Mammary epithelial cell (primary cell): Measurements from ENCODE around the gene INSYN2A.

ENCODE experiments used
- EZH2 ChIP-seq: IDR thresholded peaks from 2 replicates; pipeline ENCODE4 v1.6.1; 2012; ENCODE audit warnings: low read length, inconsistent platforms, borderline replicate concordance
- TF ChIP-seq, protein P1 (sequence below), 2 donors: IDR thresholded peaks in 1 of 2; conservative IDR thresholded peaks in 1 of 2; 2 replicates each; pipeline ENCODE4 v1.5.1; 2011 to 2012; ENCODE audit warnings: inconsistent platforms in 2 of 2, low read length in 2 of 2, mild to moderate bottlenecking in 2 of 2, control low read depth in 1 of 2, low read depth in 1 of 2; ENCODE audit not compliant: insufficient read depth in 1 of 2; ENCODE audit errors: extremely low read depth in 1 of 2

DNA sequence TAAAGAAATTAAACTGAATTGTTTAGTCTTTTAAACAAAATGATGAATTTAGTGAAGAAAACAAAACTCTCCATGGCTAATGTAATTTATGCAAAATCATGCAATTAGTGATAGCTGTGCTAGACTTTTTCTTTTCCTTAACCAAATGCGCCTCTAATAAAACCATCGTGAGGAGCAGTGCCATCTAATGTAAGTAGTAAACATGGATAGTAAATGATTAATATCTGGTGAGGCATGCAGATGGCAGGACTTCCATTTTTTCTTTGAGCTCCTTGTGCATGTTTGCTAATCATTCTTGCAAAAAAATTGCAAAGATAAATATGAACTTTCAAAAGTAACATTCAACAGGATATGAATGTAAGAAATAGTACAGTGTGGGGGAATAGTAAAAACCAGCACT is 2.3 kb downstream of the INSYN2A start:
- TF ChIP-seq, protein P1, sequence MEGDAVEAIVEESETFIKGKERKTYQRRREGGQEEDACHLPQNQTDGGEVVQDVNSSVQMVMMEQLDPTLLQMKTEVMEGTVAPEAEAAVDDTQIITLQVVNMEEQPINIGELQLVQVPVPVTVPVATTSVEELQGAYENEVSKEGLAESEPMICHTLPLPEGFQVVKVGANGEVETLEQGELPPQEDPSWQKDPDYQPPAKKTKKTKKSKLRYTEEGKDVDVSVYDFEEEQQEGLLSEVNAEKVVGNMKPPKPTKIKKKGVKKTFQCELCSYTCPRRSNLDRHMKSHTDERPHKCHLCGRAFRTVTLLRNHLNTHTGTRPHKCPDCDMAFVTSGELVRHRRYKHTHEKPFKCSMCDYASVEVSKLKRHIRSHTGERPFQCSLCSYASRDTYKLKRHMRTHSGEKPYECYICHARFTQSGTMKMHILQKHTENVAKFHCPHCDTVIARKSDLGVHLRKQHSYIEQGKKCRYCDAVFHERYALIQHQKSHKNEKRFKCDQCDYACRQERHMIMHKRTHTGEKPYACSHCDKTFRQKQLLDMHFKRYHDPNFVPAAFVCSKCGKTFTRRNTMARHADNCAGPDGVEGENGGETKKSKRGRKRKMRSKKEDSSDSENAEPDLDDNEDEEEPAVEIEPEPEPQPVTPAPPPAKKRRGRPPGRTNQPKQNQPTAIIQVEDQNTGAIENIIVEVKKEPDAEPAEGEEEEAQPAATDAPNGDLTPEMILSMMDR (conservative IDR thresholded peaks at IDR 0.05 in 1 of 2, IDR thresholded peaks at IDR 0.05 in 1 of 2; ENCODE audit: extremely low read depth in 1 of 2, insufficient read depth in 1 of 2, low read depth in 1 of 2, low read length in 2 of 2), result no peak
- no peak for TF ChIP-seq EZH2
